Cardiac muscle cell (in vitro differentiated cells and primary cell): ENCODE results near the gene KTN1. TPM values are rescaled to one million over a fixed set of nuclear protein-coding genes. Genes with fewer than 3 reads are reported as not detected.

ENCODE experiments used
- DNase-seq, 2 donors: peaks; one replicate each; pipeline versions ENCODE4 v3.0.0 to v3.0.0-alpha.2; 2010 to 2017; ENCODE audit warnings: low read depth in 1 of 2, low spot score in 1 of 2
- H3K27ac ChIP-seq: fragments of 200-600 bp; sonication (generic); 2 replicates; pipeline ENCODE4 v1.5.1; 2016
- H3K27me3 ChIP-seq: fragments of 200-600 bp; sonication (generic); 2 replicates; pipeline ENCODE4 v1.6.0; 2016; ENCODE audit warnings: control low read depth
- H3K36me3 ChIP-seq: fragments of 200-600 bp; sonication (generic); 2 replicates; pipeline ENCODE4 v1.5.1; 2016; ENCODE audit warnings: control low read depth
- H3K4me1 ChIP-seq: fragments of 200-600 bp; sonication (generic); 2 replicates; pipeline ENCODE4 v1.8.1; 2017; ENCODE audit warnings: low read depth, mild to moderate bottlenecking, mixed run types
- H3K4me3 ChIP-seq: fragments of 200-600 bp; sonication (generic); 2 replicates; pipeline ENCODE4 v1.5.1; 2016; ENCODE audit warnings: mild to moderate bottlenecking
- H3K9me3 ChIP-seq: fragments of 200-600 bp; sonication (generic); 2 replicates; pipeline ENCODE4 v1.5.1; 2017; ENCODE audit warnings: low read depth, mild to moderate bottlenecking, control low read depth
- polyA plus RNA-seq: library from polyadenylated mRNA; unstranded; fragments of >200 nt; fragmentation: Nextera tagmentation; extraction: Ambion mirVana; gene quantifications from 2 replicates; pipeline ENCODE4 v1.2.1, GENCODE V29; 2016
- total RNA-seq: library from RNA; depleted of rRNA; stranded (reverse); fragments of >200 nt; gene quantifications from 2 replicates; pipeline ENCODE4 v1.2.3, GENCODE V29; 2016
- TF ChIP-seq, protein P1 (sequence below): IDR thresholded peaks from 2 replicates; pipeline ENCODE4 v1.5.1; 2012; ENCODE audit warnings: low read depth, mild to moderate bottlenecking, low read length

Gene KTN1
- total and polyA plus RNA-seq, 2 experiments from 2014 or later, result 130 to 214 TPM

DNA sequence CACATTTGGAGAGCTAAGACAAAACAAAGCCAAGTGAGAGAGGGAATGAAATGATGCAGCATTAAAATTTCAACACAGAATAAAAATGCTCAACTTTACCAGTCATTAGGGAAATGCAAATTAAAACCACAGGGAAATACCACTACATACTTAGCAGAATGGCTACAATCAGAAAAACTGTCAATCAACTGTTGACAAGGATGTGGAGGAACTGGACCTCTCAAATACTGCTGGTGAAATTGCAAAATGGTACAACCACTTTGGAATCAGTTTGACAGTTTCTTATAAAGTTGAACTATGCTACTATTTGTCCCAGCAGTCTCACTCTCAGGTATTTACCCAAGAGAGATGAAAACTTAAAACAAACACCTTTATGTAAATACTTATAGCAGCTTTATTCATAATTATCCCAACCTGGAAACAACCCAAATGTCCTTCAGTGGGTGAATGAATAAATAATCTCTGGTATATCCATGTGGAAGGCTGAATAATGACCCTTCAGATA is 43.8 kb upstream of the KTN1 start:
- H3K9me3 ChIP-seq, result no peaks in the 10 kb centered on the region
- TF ChIP-seq, protein P1, sequence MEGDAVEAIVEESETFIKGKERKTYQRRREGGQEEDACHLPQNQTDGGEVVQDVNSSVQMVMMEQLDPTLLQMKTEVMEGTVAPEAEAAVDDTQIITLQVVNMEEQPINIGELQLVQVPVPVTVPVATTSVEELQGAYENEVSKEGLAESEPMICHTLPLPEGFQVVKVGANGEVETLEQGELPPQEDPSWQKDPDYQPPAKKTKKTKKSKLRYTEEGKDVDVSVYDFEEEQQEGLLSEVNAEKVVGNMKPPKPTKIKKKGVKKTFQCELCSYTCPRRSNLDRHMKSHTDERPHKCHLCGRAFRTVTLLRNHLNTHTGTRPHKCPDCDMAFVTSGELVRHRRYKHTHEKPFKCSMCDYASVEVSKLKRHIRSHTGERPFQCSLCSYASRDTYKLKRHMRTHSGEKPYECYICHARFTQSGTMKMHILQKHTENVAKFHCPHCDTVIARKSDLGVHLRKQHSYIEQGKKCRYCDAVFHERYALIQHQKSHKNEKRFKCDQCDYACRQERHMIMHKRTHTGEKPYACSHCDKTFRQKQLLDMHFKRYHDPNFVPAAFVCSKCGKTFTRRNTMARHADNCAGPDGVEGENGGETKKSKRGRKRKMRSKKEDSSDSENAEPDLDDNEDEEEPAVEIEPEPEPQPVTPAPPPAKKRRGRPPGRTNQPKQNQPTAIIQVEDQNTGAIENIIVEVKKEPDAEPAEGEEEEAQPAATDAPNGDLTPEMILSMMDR, result no peak
- no peaks in the 10 kb centered on the region for H3K27me3 ChIP-seq
- no peaks in the 10 kb centered on the region for H3K36me3 ChIP-seq
- no peak for DNase-seq
- no peak overlapping the region for H3K4me3 ChIP-seq
- H3K27ac ChIP-seq, result no peak overlapping the region
- peaks cover 8% of the 10 kb centered on the region for H3K4me1 ChIP-seq

DNA sequence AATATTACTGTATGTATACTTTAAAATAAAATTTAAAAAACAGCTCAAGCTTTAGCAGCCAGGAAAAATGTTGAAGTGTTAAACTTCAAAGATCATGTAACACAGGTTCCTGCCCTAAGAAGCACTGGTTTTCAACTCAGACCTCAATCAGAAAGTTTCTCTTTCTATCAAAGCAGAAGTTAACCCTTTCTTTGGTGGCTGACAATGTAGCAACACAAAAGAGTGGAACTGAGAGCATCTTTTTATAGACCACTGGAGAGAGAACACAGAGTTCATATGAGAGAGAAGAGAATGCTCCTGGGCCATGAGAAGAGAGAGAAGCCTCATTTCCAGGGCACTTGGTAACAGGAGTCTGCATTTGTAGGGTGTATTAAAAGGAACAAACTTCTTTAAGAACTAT is 42.2 kb upstream of the KTN1 start:
- TF ChIP-seq, protein P1, result no peak
- Histone ChIP-seq H3K9me3 (no peaks in the 10 kb centered on the region), H3K4me1 (peaks cover 8% of the 10 kb centered on the region)

DNA sequence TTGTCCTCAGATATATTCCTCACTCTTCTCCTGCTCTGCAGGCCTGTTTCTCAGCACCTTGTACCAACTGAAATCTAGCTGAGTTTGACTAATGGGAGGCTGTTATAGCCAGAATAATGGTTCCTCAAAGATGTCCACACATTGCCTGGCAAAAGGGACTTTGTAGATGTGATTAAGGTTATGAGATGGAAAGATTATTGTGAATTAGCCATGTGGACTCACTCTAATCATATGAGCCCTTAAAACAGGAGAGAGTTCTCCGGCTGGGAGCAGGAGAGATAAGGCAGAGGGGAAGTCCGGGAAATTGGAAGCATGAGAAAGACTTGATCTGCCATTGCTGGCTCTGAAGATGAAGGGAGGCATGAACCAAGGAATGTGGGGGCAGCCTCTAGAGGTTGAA is 40.0 kb upstream of the KTN1 start:
- Histone ChIP-seq H3K36me3 (no peaks in the 10 kb centered on the region), H3K27me3 (no peaks in the 10 kb centered on the region)
- TF ChIP-seq, protein P1, result no peak

More for the DNA sequence above, 42.2 kb upstream of the KTN1 start:
- DNase-seq, result no peak
- Histone ChIP-seq H3K27ac (no peak overlapping the region), H3K36me3 (no peaks in the 10 kb centered on the region), H3K27me3 (no peaks in the 10 kb centered on the region), H3K4me3 (no peak overlapping the region)

DNA sequence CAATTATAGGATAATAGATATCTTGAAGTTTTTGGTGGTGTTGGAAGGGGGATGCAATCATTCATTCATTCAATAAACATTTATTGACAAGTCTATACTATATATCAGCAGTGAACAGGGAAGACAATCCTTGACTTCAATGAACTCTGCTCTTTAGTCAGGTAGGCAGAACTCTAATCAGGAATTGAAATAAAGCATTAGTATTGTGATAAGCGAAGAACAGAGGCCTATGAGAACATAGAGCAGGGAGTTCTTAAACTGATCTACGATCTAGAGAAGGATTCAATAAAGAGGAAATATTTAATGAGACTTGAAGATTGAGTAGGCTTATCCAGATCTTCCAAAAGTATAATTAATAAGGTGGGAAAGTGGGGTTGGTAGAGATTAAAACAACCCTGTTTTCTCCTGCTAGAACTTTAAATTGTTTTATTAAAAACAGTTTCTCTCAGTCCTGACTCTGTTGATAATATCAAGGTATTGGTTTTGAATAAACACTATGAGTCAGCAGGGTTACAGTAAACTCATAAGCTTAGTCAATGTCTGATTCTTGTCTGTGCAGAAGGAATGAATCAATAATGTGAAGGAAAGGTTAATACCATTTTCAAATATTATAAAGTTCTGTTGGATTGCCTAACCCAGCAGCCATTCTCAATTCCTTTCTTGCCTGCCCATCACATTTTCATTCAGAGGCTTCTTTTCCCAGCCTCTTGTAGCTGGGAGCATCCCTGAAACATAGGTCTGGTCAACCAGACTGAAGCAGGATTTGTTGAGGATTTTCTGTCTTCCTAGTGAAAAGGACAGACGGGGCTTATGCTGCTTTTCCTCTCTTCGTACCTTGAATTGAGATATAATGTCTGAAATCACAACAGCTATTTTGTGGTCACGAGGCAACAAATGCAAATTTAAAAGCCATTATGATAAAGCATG is 38.9 kb upstream of the KTN1 start:
- H3K4me3 ChIP-seq, result no peak overlapping the region
- no peaks in the 10 kb centered on the region for H3K9me3 ChIP-seq
- no peak for DNase-seq
- H3K4me1 ChIP-seq, result no peaks in the 10 kb centered on the region
- H3K27ac ChIP-seq, result no peak overlapping the region
- no peaks in the 10 kb centered on the region for H3K27me3 ChIP-seq
- TF ChIP-seq, protein P1, result no peak
- H3K36me3 ChIP-seq, result no peaks in the 10 kb centered on the region

More for the DNA sequence above, 40.0 kb upstream of the KTN1 start:
- Histone ChIP-seq H3K4me3 (no peak overlapping the region), H3K9me3 (no peaks in the 10 kb centered on the region), H3K4me1 (no peaks in the 10 kb centered on the region), H3K27ac (no peak overlapping the region)
- DNase-seq, result no peak

DNA sequence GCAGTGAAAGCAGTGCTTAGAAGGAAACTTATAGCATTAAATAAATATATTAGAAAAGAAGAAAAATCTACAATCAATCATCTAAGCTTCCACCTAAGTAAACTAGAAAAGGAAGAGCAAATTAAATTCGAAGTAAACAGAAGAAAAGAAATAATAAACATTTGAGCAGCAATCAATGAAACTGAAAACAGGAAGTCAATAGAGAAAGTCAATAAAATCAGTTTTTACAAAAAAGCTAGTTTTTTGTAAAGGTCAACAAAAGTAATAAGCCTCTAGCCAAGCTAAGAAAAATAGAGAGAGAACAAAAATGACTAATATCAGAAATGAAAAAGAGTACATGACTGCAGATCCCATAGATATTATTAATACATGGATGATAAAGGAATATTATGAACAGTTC is 34.2 kb upstream of the KTN1 start:
- DNase-seq, result no peak
- no peaks in the 10 kb centered on the region for H3K9me3 ChIP-seq
- H3K4me3 ChIP-seq, result no peak overlapping the region
- TF ChIP-seq, protein P1, result no peak
- H3K27ac ChIP-seq, result no peak overlapping the region
- H3K36me3 ChIP-seq, result no peaks in the 10 kb centered on the region
- H3K27me3 ChIP-seq, result no peaks in the 10 kb centered on the region
- no peaks in the 10 kb centered on the region for H3K4me1 ChIP-seq
